22Rv1 (cell line): ENCODE measurements around the gene PAN2.

ENCODE experiments used
- CTCF ChIP-seq: fragments of 450-650 bp; IDR thresholded peaks from 2 replicates; pipeline ENCODE4 v1.5.1; 2017; ENCODE audit warnings: mild to moderate bottlenecking
- ZFX ChIP-seq: fragments of 450-650 bp; IDR thresholded peaks from 2 replicates; pipeline ENCODE4 v1.6.1; 2017; ENCODE audit warnings: antibody characterized with exemption, borderline replicate concordance

DNA sequence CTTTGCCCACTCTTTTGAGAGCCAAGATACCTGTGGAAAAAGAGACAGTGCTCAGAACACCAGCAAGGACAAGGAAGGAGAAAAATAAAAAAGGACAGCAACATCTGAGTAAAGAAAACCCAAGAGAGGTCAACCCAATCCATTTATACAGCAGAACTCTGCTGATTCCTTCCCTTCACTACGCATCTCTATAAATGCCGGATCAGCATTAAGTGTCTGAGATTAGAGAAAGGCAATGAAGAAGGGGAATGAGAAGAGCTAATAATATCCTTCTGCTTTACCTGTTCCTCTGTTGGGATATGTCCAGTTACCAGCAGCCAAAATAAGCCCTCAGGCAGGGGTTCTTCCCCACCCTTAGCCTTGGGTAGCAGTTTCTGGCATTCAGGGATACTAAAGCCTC, 51.2 kb downstream of the PAN2 start:
- TF ChIP-seq CTCF (no peak), ZFX (no peak)
